DMS79 (cell line): Measurements from ENCODE around the gene BICDL2.

Source experiments
- DNase-seq: peaks from one replicate; lab custom pipeline; 2025; lab: John Stamatoyannopoulos, UW

BICDL2 gene

DNA sequence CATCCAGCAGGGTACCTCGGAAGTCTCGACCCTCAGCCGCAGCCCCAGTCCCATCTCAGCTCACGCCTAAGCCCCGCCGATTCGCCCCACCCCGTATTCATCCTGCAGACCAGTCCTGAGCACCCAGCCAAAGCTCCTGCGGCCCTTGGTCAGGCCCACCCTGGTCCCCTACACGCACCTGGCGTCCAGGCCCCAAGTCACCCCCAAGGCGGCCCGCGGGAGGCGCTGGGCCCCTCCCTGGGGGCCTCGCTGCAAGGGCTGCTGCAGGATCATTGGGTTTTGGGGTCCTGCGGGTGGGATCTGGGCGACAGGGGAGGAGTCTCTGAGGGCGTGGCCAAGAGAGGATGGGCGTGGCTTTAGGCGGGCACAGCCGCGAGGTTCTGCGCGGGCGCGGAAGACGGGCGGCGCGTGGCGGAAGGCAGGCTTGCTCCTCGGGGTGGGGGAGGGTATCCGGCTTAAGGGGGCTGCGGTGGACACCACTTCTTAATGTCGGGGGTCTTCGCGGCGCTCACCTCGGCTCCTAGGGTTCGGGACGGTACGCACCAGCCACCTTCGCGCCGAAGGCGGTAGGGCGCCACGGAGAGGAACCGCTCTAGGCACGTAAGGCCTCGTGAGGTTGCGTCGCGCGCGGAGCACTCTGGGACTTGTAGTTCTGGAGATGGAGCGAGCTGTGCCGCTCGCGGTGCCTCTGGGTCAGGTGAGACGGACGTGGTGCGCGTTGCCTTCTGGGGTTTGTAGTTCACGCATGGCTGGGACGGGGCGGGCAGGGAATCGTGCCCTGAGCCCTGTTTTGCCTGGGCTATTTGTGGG lies 12.9 kb downstream of the BICDL2 start, which contains the start of the genes HCFC1R1 and THOC6:
HCFC1R1 (minus strand) TSS at position 274 of the 810 bp plus-strand sequence; CDS start at position 273, 1 bp downstream.
THOC6 (plus strand) TSS at position 367 of the 810 bp plus-strand sequence; CDS start at position 659, 292 bp downstream.
- DNase-seq: peak; percentile 87

- DNase-seq: peak; percentile 32
Measured at GRCh38 chr16:3023415-3023668, 13.4 kb downstream of the BICDL2 start.

DNA sequence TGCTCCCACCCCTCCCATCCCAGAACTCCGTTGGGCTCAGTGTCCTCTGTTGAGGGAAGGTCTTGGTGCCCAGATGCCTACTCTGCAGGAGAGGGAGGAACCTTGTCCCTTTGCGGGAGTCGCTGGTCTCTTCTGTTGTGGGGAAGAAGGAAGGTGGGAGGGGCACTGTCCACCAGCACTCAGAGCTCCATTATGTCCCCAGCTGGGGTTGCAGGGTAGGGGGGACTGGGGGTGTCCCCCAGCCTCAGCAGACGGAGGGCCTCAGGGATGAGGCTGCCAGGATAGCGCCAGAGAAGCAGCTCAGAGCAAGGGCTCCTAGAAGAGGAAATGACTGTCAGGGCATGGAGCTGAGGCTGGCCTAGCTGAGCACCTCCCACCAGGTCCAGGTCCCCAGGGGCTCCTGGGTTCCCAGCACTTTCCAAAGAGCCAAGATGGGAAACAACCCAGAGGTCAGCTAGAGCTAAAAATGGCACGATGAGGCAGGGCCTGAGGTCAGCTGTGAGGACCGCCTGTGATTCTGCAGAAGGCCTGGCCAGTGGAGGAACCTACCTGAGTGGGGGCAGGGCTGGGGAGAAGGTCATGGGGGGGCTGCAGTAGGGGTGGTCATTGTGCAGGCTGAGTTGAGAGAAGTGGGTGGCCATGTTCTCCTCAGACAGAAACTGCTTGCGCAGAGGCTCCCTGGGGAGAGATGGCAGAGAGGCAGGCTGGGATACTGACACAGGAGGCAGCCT lies 13.9 kb downstream of the BICDL2 start:
- DNase-seq: no peak

DNA sequence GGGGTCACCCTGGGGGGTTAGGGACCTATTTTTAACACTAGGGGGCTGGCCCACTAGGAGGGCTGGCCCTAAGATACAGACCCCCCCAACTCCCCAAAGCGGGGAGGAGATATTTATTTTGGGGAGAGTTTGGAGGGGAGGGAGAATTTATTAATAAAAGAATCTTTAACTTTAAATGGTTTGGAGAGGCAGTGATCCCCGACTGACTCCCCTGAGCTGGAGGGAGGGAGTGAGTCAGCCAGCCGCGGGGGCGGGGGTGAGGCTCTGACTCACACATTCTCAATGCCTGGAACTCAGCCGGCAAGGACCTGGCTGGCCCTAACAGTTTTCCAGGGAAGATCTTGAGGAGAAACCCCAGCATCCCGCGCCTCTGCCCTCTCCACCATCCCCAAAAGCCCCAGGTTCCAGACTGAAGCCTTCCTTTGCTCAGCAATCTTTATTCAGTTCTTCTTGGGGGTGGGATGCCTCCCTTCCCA lies 14.5 kb downstream of the BICDL2 start:
- no peak for DNase-seq

DNA sequence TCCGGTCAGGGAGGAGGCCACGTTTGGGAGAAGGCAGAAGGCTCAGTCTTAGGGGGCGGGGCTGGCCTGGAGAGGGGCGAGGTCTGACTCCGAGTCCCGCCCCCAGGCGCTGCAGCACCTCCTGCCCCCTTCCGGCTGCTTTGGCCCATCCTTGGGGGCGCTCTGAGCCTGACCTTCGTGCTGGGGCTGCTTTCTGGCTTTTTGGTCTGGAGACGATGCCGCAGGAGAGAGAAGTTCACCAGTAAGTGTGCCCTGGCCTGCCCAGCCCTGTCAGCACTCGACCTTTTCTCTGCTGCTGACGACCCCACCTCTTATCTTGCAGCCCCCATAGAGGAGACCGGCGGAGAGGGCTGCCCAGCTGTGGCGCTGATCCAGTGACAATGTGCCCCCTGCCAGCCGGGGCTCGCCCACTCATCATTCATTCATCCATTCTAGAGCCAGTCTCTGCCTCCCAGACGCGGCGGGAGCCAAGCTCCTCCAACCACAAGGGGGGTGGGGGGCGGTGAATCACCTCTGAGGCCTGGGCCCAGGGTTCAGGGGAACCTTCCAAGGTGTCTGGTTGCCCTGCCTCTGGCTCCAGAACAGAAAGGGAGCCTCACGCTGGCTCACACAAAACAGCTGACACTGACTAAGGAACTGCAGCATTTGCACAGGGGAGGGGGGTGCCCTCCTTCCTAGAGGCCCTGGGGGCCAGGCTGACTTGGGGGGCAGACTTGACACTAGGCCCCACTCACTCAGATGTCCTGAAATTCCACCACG lies 15.1 kb downstream of the BICDL2 start:
- DNase-seq: no peak

DNA sequence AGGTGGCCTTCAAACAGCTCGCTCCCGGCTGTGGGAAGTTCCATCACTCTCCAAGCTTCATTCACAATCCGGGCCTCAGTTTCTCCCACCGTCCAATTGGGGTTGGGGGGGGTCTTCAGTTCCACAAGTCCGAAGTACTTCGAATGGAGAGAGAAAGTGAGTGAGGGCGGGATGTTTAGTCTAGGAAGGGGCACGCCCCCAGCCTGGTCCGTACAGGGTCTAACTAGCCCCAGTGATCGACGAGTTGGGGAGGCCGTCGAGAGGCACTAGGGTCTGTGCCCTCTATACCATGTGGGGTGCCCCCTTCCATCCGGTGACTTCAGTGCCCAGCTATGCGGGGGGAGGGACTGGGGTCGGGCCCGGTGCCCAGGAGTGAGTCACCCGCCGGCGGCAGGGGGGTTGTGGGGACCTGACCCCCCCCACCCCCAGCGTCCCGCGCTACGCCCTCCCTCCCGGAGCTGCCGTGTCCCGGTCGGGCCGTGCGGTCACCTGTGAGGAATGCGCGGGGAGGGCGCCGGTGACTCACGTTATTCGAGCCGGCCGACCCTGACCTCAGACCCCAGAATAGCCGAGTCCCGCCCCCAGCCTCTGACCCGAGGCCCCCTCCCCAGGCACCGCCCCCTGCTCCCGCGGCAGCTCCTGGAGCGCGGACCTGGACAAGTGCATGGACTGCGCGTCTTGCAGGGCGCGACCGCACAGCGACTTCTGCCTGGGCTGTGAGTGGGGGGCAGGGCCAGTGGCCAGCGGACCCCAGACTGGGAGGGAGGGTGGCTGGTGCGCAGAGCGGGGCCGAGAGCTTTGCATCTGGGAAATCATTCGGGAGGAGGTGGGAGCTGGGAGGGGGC lies 15.9 kb downstream of the BICDL2 start:
- DNase-seq: no peak

DNA sequence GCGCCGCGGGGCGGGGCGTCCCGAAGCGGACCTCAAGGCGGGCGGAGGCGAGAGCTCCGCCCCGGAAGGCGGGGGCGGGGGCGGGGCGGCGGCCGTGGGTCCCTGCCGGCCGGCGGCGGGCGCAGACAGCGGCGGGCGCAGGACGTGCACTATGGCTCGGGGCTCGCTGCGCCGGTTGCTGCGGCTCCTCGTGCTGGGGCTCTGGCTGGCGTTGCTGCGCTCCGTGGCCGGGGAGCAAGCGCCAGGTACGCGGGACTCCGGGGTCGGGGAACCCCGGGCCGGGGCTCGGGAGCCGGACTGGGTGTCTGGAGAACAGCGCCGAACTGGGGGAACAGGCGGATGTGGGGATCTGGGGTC lies 16.5 kb downstream of the BICDL2 start, which contains the start of gene TNFRSF12A:
TNFRSF12A (plus strand) TSS at position 122 of the 357 bp plus-strand sequence; CDS start at position 152, 30 bp downstream.
- no peak for DNase-seq

- DNase-seq: no peak
Measured at GRCh38 chr16:3019594-3020246, 17.0 kb downstream of the BICDL2 start.

- DNase-seq: no peak
Measured at GRCh38 chr16:3017794-3018506, 18.8 kb downstream of the BICDL2 start, which contains the start of gene CLDN6. TSS of gene CLDN6 (minus strand) at chr16:3018183. CDS start at chr16:3016021, 2,162 bp downstream.

- no peak for DNase-seq
Measured at GRCh38 chr16:3017344-3017743, 19.4 kb downstream of the BICDL2 start.

GRCh38 chr16:3015865-3016521 lies 20.8 kb downstream of the BICDL2 start:
- DNase-seq: no peak

DNA sequence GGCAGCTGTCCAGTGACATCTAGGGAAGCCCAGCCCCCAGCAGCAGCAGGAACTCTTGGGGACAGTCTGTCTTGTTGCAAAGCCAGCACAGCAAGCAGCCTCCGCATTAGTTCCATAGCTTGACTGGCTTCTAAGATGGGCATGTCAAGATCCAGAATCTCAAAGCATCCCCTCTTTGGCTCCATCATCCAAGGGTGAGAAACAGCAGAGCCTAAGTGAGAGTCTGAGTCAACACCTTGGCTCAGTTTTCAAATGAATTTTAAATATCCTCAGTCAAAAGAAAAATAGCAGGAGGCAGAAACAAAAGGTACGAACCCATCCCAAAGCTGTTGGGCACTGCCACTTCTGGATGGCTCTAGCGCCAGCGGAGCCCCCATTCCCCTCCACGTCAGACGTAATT lies 21.8 kb downstream of the BICDL2 start:
- DNase-seq: no peak

GRCh38 chr16:3013998-3014690 lies 22.6 kb downstream of the BICDL2 start:
- DNase-seq: no peak

DNA sequence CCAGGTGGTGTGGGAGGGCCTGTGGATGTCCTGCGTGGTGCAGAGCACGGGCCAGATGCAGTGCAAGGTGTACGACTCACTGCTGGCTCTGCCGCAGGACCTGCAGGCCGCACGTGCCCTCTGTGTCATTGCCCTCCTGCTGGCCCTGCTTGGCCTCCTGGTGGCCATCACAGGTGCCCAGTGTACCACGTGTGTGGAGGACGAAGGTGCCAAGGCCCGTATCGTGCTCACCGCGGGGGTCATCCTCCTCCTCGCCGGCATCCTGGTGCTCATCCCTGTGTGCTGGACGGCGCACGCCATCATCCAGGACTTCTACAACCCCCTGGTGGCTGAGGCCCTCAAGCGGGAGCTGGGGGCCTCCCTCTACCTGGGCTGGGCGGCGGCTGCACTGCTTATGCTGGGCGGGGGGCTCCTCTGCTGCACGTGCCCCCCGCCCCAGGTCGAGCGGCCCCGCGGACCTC lies 23.2 kb downstream of the BICDL2 start:
- DNase-seq: no peak

DNA sequence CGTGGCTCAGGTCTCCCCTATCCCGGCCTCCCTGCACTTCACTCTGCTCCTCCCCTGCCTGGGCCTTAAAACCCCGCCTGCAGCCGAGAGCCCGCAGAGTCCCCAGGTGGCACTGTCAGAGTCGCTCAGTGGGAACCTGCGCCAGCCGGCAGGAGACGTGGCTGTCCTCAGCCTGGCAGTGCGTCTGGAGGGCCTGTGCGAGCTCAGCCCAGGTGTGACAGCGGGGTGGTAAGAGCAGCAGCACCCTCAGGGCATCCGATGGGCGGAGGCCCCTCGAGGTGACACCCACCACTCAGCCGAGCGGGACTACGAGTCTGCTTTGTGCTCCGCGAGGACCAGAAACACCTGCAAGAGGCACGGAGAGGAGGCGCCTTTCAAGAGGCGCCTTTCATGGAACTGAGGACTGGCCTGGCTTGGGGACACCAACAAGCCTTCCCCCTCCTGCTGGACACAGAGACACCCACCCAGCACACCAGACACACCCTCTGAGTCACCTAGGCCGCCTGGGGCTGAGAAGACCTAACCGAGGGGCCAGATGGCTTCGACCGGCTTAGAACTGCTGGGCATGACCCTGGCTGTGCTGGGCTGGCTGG lies 23.8 kb downstream of the BICDL2 start, which contains the start of gene CLDN9:
CLDN9 (plus strand) TSS at position 96 of the 593 bp plus-strand sequence; CDS start at position 536, 440 bp downstream.
- DNase-seq: peak; percentile 82

DNA sequence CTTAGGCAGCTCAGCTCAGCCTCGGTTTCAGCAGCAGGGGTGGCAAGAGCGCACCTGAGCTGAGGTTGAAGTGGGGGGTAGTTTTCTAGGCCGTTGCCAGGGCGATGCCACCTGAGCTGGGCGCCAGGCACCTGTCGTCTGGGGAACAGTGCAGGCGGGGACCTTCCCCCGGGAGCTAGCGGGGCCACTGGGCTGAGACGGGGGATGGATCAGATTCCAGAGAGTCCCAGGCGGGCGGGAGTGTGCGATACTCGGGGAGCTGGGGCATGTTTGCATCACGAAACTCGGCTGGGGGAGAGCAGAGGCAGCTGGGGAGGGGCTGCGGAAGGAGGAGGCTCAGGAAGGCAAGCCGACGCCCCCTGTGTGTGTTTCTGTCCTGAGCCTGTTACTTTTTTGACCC lies 24.5 kb downstream of the BICDL2 start:
- peak; percentile 72 for DNase-seq

- no peak for DNase-seq
Measured at GRCh38 chr16:3010510-3010909, 26.2 kb downstream of the BICDL2 start.
